ENCODE measurements around the gene C1QA. TPM values are rescaled to one million over a fixed set of nuclear protein-coding genes. Genes with fewer than 3 reads are reported as not detected.

C1QA gene
- not detected in 2 replicates for total RNA-seq

DNA sequence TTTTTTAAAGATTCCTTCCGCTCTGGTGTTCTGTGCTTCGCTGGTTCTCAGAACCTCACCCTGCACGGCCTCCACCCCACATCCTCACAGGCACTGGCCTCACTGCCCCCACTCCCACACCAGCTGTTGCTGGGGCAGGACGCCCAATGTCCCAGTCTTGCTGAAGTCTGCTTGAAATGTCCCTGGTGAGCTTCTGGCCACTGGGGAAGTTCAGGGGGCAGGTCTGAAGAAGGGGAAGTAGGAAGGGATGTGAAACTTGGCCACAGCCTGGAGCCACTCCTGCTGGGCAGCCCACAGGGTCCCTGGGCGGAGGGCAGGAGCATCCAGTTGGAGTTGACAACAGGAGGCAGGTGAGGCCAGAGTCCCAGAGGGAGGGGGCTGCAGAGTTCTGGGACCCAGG is at the start of gene C1QA:
Gene C1QA (plus strand): TSS at position 276 of the 400 bp plus-strand sequence. CDS start 989 bp downstream, outside the sequence.

GRCh38 chr1:22643381-22643780 is 7.0 kb downstream of the C1QA start, which contains the start of gene C1QC:
TSS of gene C1QC (plus strand) at chr1:22643633. CDS start at chr1:22644024, 391 bp downstream.

GRCh38 chr1:22652881-22653316 is 16.5 kb downstream of the C1QA start, which contains the start of gene C1QB:
TSS of gene C1QB (plus strand) at chr1:22653236. CDS start at chr1:22659463, 6,227 bp downstream.

Small RNA genes lying within 50 kb of the gene (small RNA-seq; reads per million reads assigned to genes)
- gene MIR6127, result not detected

Other genes starting within 250 kb of the C1QA start
- 18.2 and 23.1 TPM in 2 replicates for gene ZBTB40, start 184.8 kb upstream of the C1QA start, total RNA-seq
- not detected in 2 replicates for gene EPHA8, start 73.1 kb upstream of the C1QA start, total RNA-seq
- not detected in 2 replicates for gene C1QC, start 7.0 kb downstream of the C1QA start, total RNA-seq
- gene C1QB, start 16.6 kb downstream of the C1QA start, total RNA-seq, result not detected in 2 replicates
- 28.7 and 59.0 TPM in 2 replicates for gene EPHB2, start 74.2 kb downstream of the C1QA start, total RNA-seq